Cardiac muscle cell (in vitro differentiated cells and primary cell): ENCODE results near the gene TRIML1. TPM values are rescaled to one million over a fixed set of nuclear protein-coding genes. Genes with fewer than 3 reads are reported as not detected.

ENCODE experiments used
- DNase-seq, 2 donors: peaks; one replicate each; pipeline versions ENCODE4 v3.0.0 to v3.0.0-alpha.2; 2010 to 2017; ENCODE audit warnings: low read depth in 1 of 2, low spot score in 1 of 2
- H3K27ac ChIP-seq: fragments of 200-600 bp; sonication (generic); 2 replicates; pipeline ENCODE4 v1.5.1; 2016
- H3K27me3 ChIP-seq: fragments of 200-600 bp; sonication (generic); 2 replicates; pipeline ENCODE4 v1.6.0; 2016; ENCODE audit warnings: control low read depth
- H3K36me3 ChIP-seq: fragments of 200-600 bp; sonication (generic); 2 replicates; pipeline ENCODE4 v1.5.1; 2016; ENCODE audit warnings: control low read depth
- H3K4me1 ChIP-seq: fragments of 200-600 bp; sonication (generic); 2 replicates; pipeline ENCODE4 v1.8.1; 2017; ENCODE audit warnings: low read depth, mild to moderate bottlenecking, mixed run types
- H3K4me3 ChIP-seq: fragments of 200-600 bp; sonication (generic); 2 replicates; pipeline ENCODE4 v1.5.1; 2016; ENCODE audit warnings: mild to moderate bottlenecking
- H3K9me3 ChIP-seq: fragments of 200-600 bp; sonication (generic); 2 replicates; pipeline ENCODE4 v1.5.1; 2017; ENCODE audit warnings: low read depth, mild to moderate bottlenecking, control low read depth
- polyA plus RNA-seq: library from polyadenylated mRNA; unstranded; fragments of >200 nt; fragmentation: Nextera tagmentation; extraction: Ambion mirVana; gene quantifications from 2 replicates; pipeline ENCODE4 v1.2.1, GENCODE V29; 2016
- total RNA-seq: library from RNA; depleted of rRNA; stranded (reverse); fragments of >200 nt; gene quantifications from 2 replicates; pipeline ENCODE4 v1.2.3, GENCODE V29; 2016
- TF ChIP-seq, protein P1 (sequence below): IDR thresholded peaks from 2 replicates; pipeline ENCODE4 v1.5.1; 2012; ENCODE audit warnings: low read depth, mild to moderate bottlenecking, low read length

The TRIML1 gene
- total and polyA plus RNA-seq, 2 experiments from 2014 or later = not detected

DNA sequence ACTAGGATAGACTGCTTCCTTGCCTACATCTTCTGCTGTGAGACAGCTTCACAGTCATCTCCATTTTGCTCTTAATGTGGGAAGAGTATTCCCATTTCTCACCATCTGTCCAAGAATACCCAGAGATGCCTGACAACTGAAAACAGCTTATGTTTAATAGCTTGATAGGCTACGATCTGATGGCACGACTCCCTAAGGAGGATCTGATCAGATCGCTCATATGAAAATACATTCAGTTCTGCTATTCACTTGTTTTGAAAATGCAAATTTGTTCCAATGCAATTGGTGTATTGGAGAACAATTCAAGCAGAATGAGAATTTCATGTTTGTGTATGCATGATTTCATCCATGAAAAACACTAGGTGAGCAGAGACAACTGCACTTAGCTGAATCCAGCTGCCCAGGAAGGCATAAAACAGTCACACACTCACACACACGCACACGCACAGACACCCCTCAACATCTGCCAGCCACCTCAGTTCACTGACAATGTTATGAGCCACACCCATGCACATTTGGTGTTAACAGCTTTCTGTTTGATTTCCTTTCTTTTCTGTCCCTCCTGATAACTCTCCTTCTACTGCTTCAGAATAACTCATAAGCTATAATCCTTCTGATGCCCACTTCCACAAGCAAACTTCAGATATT is 29.6 kb downstream of the TRIML1 start:
- Histone ChIP-seq H3K27ac (no peak overlapping the region), H3K4me3 (no peak overlapping the region), H3K4me1 (no peaks in the 10 kb centered on the region), H3K27me3 (no peaks in the 10 kb centered on the region), H3K9me3 (no peaks in the 10 kb centered on the region), H3K36me3 (no peaks in the 10 kb centered on the region)
- TF ChIP-seq, protein P1, sequence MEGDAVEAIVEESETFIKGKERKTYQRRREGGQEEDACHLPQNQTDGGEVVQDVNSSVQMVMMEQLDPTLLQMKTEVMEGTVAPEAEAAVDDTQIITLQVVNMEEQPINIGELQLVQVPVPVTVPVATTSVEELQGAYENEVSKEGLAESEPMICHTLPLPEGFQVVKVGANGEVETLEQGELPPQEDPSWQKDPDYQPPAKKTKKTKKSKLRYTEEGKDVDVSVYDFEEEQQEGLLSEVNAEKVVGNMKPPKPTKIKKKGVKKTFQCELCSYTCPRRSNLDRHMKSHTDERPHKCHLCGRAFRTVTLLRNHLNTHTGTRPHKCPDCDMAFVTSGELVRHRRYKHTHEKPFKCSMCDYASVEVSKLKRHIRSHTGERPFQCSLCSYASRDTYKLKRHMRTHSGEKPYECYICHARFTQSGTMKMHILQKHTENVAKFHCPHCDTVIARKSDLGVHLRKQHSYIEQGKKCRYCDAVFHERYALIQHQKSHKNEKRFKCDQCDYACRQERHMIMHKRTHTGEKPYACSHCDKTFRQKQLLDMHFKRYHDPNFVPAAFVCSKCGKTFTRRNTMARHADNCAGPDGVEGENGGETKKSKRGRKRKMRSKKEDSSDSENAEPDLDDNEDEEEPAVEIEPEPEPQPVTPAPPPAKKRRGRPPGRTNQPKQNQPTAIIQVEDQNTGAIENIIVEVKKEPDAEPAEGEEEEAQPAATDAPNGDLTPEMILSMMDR = no peak
- no peak for DNase-seq

DNA sequence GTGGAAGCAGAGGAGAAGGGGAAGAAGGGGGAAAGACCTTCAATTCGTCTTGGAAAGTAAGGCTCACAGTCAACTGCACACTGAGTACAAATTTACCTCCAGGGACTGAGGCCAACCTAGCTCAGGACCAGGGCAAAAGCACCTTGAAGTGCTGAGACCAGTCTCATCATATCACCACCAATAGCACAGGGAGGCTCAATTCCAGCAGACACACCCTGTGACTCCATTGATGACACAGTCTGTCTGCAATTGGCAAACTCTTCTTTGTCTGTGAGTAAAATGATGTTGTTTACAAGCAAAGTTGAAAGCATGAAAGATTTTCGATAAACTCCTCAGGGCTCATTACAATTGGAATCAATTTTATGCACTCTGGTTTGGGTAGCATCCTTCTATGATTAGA is 32.3 kb downstream of the TRIML1 start:
- Histone ChIP-seq H3K27me3 (no peaks in the 10 kb centered on the region), H3K9me3 (no peaks in the 10 kb centered on the region), H3K27ac (no peak overlapping the region), H3K4me1 (no peaks in the 10 kb centered on the region), H3K36me3 (no peaks in the 10 kb centered on the region), H3K4me3 (no peak overlapping the region)
- TF ChIP-seq, protein P1 = no peak
- no peak for DNase-seq

DNA sequence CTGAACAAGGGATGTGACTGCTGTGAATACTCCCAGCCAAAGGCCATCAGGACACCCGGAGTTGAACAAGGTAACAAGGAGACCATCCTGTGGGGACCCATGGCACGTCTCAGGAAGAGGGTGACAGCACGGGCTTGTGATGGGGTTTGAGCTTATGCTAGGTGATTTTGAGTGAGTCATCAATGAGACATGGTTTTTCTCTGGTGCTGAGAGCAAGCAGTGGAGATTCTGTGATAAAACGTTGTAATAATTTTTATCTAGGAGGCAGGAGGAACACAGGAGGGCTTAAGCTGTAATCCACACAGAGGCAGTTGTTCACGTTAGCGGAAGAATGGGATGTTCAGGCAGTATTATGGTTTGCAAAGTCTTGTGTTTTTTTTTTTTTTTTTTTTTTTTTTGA is 36.0 kb downstream of the TRIML1 start:
- H3K27ac ChIP-seq = no peak overlapping the region
- no peak for DNase-seq
- no peaks in the 10 kb centered on the region for H3K27me3 ChIP-seq
- no peak overlapping the region for H3K4me3 ChIP-seq
- TF ChIP-seq, protein P1 = no peak
- H3K4me1 ChIP-seq = no peaks in the 10 kb centered on the region
- H3K36me3 ChIP-seq = no peaks in the 10 kb centered on the region
- no peaks in the 10 kb centered on the region for H3K9me3 ChIP-seq

DNA sequence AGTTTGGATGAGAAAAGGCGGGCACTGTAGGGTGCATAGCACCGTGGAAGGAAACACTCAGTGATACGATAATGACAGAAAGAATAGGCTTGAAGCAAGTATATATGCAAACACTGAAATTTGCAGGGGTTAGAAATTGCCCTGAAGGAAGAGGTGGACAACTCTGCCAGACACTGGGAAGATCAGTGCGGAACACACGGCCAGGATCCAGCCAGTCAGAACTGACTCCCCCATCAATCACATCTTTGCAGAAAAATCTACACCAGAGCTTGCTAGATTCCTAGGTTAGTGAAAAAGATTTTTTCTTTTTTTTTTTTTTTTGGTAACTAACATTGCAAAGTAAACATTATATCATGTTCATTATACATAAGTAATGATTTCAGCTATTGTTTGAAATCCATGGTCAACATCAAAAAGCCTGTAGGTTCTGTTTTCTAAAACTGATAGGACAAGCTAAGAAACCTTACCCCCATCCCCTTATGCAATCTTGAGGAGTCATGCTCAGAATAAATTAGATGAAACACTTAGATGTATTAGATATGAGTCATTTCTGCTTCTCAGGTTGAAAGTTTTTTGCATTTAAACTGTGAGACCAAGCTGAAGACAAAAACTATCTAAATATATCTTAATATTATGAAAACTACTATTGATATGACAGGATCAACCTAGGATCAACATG is 38.9 kb downstream of the TRIML1 start:
- no peaks in the 10 kb centered on the region for H3K4me1 ChIP-seq
- H3K9me3 ChIP-seq = no peaks in the 10 kb centered on the region
- no peak for DNase-seq
- H3K36me3 ChIP-seq = no peaks in the 10 kb centered on the region
- TF ChIP-seq, protein P1 = no peak
- no peak overlapping the region for H3K27ac ChIP-seq
- H3K27me3 ChIP-seq = no peaks in the 10 kb centered on the region
- H3K4me3 ChIP-seq = no peak overlapping the region

DNA sequence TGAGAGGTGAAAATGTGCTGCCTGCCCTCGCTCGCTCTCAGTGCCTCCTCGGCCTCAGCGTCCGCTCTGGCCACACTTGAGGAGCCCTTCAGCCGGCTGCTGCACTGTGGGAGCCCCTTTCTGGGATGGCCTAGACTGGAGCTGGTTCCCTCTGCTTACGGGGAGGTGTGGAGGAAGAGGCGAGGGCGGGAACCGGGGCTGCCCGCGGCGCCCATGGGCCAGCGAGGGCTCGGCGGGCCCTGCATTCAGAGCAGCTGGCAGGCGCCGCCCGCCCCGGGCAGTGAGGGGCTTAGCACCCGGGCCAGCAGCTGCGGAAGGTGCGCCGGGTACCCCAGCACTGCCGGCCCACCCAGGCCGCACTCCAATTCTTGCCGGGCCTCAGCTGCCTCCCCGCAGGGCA is 39.6 kb downstream of the TRIML1 start:
- Histone ChIP-seq H3K4me3 (no peak overlapping the region), H3K9me3 (no peaks in the 10 kb centered on the region), H3K36me3 (no peaks in the 10 kb centered on the region), H3K27me3 (no peaks in the 10 kb centered on the region), H3K27ac (no peak overlapping the region), H3K4me1 (no peaks in the 10 kb centered on the region)
- no peak for DNase-seq
- TF ChIP-seq, protein P1 = no peak
